WTC11 (cell line): Measurements from ENCODE around the gene TOX2.

Experiments
- CTCF ChIP-seq: fragments of 200-600 bp; IDR thresholded peaks from 2 replicates; pipeline ENCODE4 v1.8.0; 2022; ENCODE audit warnings: antibody characterized with exemption
- GABPB1 ChIP-seq: sonication (generic); formaldehyde crosslinking; IDR thresholded peaks from 2 replicates; pipeline ENCODE4 v1.8.1; 2023; ENCODE audit warnings: mild to moderate bottlenecking, missing genetic modification reagents
- JUN ChIP-seq: sonication (generic); formaldehyde crosslinking; IDR thresholded peaks from 2 replicates; pipeline ENCODE4 v1.8.0; 2023; ENCODE audit warnings: mild to moderate bottlenecking, missing genetic modification reagents
- MLX ChIP-seq: sonication (generic); formaldehyde crosslinking; IDR thresholded peaks from 2 replicates; pipeline ENCODE4 v1.8.1; 2023; ENCODE audit warnings: mild to moderate bottlenecking, missing genetic modification reagents, moderate library complexity
- NFYB ChIP-seq: sonication (generic); formaldehyde crosslinking; conservative IDR thresholded peaks from 2 replicates; pipeline ENCODE4 v1.8.0; 2022; ENCODE audit warnings: low read depth, missing genetic modification reagents
- SMAD3 ChIP-seq: sonication (generic); formaldehyde crosslinking; IDR thresholded peaks from 2 replicates; pipeline ENCODE4 v1.8.0; 2022; ENCODE audit warnings: missing genetic modification reagents, mild to moderate bottlenecking, borderline replicate concordance
- SP1 ChIP-seq: sonication (generic); formaldehyde crosslinking; conservative IDR thresholded peaks from 2 replicates; pipeline ENCODE4 v1.8.1; 2022; ENCODE audit warnings: missing genetic modification reagents
- ZSCAN18 ChIP-seq: fragments of 250-450 bp; sonication (Bioruptor Pico); IDR thresholded peaks from 2 replicates; pipeline ENCODE4 v2.1.2; 2022; ENCODE audit warnings: mild to moderate bottlenecking, moderate library complexity

GRCh38 chr20:43973231-43973630 is 58.6 kb downstream of the TOX2 start:
- TF ChIP-seq GABPB1 (no peak), CTCF (no peak), SMAD3 (CRISPR knock-in tag) (no peak), MLX (CRISPR knock-in tag) (no peak), SP1 (CRISPR knock-in tag) (no peak), ZSCAN18 (no peak), NFYB (CRISPR knock-in tag) (no peak), JUN (CRISPR knock-in tag) (no peak)
